Ovary (tissue), 9 donors: ENCODE results near the gene ST3GAL4. TPM values are rescaled to one million over a fixed set of nuclear protein-coding genes. Genes with fewer than 3 reads are reported as not detected.

Experiments
- DNase-seq, 5 donors: peaks; one replicate each; pipeline ENCODE4 v3.0.0-alpha.2; 2019 to 2020
- H3K27ac ChIP-seq, 2 donors: fragments of 200-600 bp; one replicate each; pipeline versions ENCODE4 v1.5.1 to v1.8.0; 2019 to 2022
- H3K27me3 ChIP-seq: fragments of 200-600 bp; one replicate; pipeline ENCODE4 v1.8.0; 2022
- H3K36me3 ChIP-seq: fragments of 200-600 bp; sonication (generic); one replicate; pipeline ENCODE4 v1.5.1; 2019
- H3K4me1 ChIP-seq: one replicate; pipeline ENCODE4 v1.8.1; 2013; ENCODE audit warnings: mild to moderate bottlenecking, moderate library complexity; ENCODE audit not compliant: insufficient read depth
- H3K4me3 ChIP-seq: fragments of 200-600 bp; sonication (generic); one replicate; pipeline ENCODE4 v1.5.1; 2017
- H3K9me3 ChIP-seq, 2 donors: fragments of 200-600 bp in 1 of 2; sonication (generic) in 1 of 2; one replicate each; pipeline versions ENCODE4 v1.5.1 to v1.8.1; 2013 to 2019; ENCODE audit warnings: mild to moderate bottlenecking in 1 of 2, moderate library complexity in 1 of 2
- EP300 ChIP-seq: sonication (generic); formaldehyde crosslinking; IDR thresholded peaks from one replicate; pipeline ENCODE4 v1.6.1; 2017; ENCODE audit warnings: antibody characterized with exemption
- POLR2A ChIP-seq: fragments of 450-650 bp; IDR thresholded peaks from one replicate; pipeline ENCODE4 v1.6.1; 2017; ENCODE audit warnings: antibody characterized with exemption, mild to moderate bottlenecking, moderate library complexity
- WGBS, 3 donors: extraction: QIAGEN DNeasy Blood & Tissue Kit in 1 of 3; methylation state at CpG; one replicate each; pipeline versions ENCODE4 v1.1.5 to v1.1.7; 2013 to 2017; 5-methylcytosine and 5-hydroxymethylcytosine counted together
- intact Hi-C, 4 donors: fragments of 100-400 bp; cut with DNase I; formaldehyde crosslinking; loops; one replicate each; pipeline versions ENCODE4 v1.11.0 to v1.15.1; 2022 to 2023
- polyA plus RNA-seq, 2 donors: library from polyadenylated mRNA; stranded (reverse); fragments of 200-250 nt in 1 of 2; fragments of 350-450 nt in 1 of 2; fragmentation: Illumina TruSeq in 1 of 2; extraction: RNeasy Lipid Tissue Mini Kit (QIAGEN cat#74804) in 1 of 2; gene quantifications; one replicate each; pipeline ENCODE4 v1.2.3, GENCODE V29; 2013 to 2014
- total RNA-seq, 7 donors: library from RNA; depleted of rRNA in 2 of 7; stranded (reverse); fragments of >200 nt in 2 of 7; fragmentation: NEBNext Ultra II Directional in 3 of 7; extraction: Animal tissue kit (Norgen Biotek cat#: 25700) in 3 of 7; gene quantifications; one replicate each; pipeline versions ENCODE4 v1.1.0 to v1.2.4, GENCODE V29; 2016 to 2023
- TF ChIP-seq, protein P1 (sequence below), 3 donors: fragments of 450-650 bp in 2 of 3; fragments of 200-600 bp in 1 of 3; IDR thresholded peaks; one replicate each; pipeline versions ENCODE4 v1.5.1 to v1.8.0; 2016 to 2022; ENCODE audit warnings: antibody characterized with exemption in 3 of 3, mild to moderate bottlenecking in 1 of 3
- donor health status: DM: no; HTN: no; CAD: no; lungs with moderate emphysema.
- donor health status: DM: no; HTN: no; CAD: no.
- donor health status: Bipolar disorder and iron deficiency.
- donor health status: DM: yes; HTN: yes; CAD: no.
- donor health status: DM: no; HTN: no; CAD: no.
- donor health status: DM: yes; HTN: yes; CAD: no.

The ST3GAL4 gene
- total and polyA plus RNA-seq, 9 donors: 75.8 to 300 (median 120) TPM

DNA sequence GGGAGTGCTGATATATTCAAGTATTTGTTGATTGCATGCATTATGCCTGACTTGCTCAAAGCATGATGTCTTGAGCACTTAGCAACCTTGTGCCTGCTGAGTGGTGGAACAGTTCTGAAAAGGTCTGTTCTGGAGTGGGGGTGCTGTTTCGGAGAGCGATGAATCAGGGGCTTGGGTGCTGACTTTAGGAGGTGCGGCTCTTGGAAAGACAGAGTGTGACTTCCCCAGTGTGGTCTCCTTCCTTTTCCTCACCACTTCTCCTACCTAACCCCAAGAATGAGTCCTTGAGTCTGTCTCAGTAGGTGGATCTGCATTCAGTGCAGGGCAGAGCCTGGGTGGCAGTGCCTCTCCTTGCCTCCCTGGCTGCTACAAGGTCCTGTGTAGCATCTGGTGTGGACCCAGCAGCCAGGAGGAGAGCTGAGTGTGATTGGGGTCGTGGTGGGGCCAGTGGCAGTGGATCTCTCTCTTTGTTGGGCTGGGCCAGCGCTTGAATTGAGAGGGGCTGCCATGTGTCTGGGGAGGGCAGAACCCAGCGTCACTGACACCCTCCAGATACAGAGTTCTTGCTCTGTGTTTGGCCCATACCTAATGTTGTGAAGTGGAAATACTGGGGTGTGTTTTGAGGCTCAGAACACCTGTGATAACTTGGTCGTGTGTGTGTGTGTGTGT, 35.9 kb downstream of the ST3GAL4 start:
- TF ChIP-seq, protein P1, sequence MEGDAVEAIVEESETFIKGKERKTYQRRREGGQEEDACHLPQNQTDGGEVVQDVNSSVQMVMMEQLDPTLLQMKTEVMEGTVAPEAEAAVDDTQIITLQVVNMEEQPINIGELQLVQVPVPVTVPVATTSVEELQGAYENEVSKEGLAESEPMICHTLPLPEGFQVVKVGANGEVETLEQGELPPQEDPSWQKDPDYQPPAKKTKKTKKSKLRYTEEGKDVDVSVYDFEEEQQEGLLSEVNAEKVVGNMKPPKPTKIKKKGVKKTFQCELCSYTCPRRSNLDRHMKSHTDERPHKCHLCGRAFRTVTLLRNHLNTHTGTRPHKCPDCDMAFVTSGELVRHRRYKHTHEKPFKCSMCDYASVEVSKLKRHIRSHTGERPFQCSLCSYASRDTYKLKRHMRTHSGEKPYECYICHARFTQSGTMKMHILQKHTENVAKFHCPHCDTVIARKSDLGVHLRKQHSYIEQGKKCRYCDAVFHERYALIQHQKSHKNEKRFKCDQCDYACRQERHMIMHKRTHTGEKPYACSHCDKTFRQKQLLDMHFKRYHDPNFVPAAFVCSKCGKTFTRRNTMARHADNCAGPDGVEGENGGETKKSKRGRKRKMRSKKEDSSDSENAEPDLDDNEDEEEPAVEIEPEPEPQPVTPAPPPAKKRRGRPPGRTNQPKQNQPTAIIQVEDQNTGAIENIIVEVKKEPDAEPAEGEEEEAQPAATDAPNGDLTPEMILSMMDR (IDR thresholded peaks at IDR 0.05): no peak
- TF ChIP-seq EP300: no peak
- intact Hi-C loops: loop anchor here in 1 of 4 donors (5.0 kb wide), 1 partner anchor 34 kb away; the partner anchor contains the start of gene ST3GAL4
- peaks cover 37% of the 10 kb centered on the region for H3K4me1 ChIP-seq
- H3K9me3 ChIP-seq: no peaks in the 10 kb centered on the region
- 69 to 77% (median 70%) methylated on average over 7 of the region's 7 CpGs for WGBS, 3 donors
- H3K27ac ChIP-seq: no peak overlapping the region
- peak in 3 of 5 donors; percentile 21 to 33 (median 31) for DNase-seq
- no peaks in the 10 kb centered on the region for H3K27me3 ChIP-seq
- H3K36me3 ChIP-seq: no peaks in the 10 kb centered on the region
- no peak overlapping the region for H3K4me3 ChIP-seq

DNA sequence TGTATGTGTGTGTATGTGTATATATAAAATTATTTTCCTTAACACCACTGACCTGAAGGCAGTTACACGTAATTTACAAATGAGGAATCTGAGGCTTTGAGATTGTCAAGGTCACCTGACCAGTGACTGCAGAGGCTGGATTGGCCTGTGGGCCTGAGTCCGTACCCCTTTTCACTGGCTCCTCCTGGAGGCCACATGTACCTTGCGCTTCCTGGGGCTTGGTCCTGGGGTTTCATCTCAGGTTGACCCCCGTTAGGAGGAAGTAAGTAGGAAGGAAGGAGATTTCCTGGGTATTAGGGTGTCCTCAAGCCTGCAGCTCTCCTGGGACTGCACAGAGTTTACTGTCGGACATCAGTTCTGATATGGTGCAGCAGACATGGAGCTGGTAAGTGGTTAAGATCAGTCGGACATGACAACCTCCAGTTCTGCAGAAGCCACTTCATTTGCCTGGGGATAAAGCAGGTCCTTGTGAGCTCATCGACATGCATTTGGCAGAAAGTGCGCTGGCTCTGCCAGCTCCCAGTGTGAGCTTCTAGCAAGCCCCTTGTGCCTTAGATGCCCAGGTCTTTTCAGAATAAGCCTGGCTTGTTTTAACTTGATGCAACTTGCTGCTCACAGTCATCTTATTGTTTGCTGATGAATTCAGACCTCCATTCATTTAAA, 36.6 kb downstream of the ST3GAL4 start:
- WGBS, 3 donors: 43 to 54% (median 44%) methylated on average over 8 of the region's 8 CpGs
- Histone ChIP-seq H3K4me3 (no peak overlapping the region), H3K4me1 (peaks cover 42% of the 10 kb centered on the region), H3K9me3 (no peaks in the 10 kb centered on the region), H3K36me3 (no peaks in the 10 kb centered on the region), H3K27ac (no peak overlapping the region), H3K27me3 (no peaks in the 10 kb centered on the region)
- peak in 3 of 5 donors; percentile 40 to 48 (median 48) for DNase-seq
- intact Hi-C loops: loop anchor here in 1 of 4 donors (5.0 kb wide), 1 partner anchor 35 kb away; the partner anchor contains the start of gene ST3GAL4
- TF ChIP-seq POLR2A: no peak
- TF ChIP-seq EP300: no peak
- TF ChIP-seq, protein P1 (IDR thresholded peaks at IDR 0.05): peak in 1 of 3 donors; percentile 17

DNA sequence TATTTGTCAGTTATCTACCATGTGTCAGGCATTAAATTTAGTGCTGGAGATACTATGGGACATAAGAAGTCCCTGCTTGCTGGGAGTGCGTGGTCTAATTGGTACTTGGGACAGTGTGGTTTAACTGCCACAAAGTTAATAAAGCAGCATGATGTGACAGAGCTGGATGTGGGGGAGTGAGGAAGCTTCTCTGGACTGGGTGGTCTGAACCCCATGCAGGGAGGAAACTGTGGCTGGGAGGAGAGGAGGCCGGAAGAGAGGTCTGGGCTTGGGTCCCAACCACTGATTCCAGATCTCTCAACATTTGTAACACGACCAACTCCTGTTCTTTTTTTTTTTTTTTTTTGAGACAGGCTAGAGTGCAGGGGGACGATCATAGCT, 37.1 kb downstream of the ST3GAL4 start:
- H3K4me1 ChIP-seq: peaks cover 44% of the 10 kb centered on the region
- H3K4me3 ChIP-seq: no peak overlapping the region
- DNase-seq: peak in 3 of 5 donors; percentile 26 to 44 (median 29)
- 18 to 25% (median 21%) methylated on average over 4 of the region's 4 CpGs for WGBS, 3 donors
- intact Hi-C loops: loop anchor here in 1 of 4 donors (5.0 kb wide), 1 partner anchor 35 kb away; the partner anchor contains the start of gene ST3GAL4
- no peaks in the 10 kb centered on the region for H3K9me3 ChIP-seq
- no peaks in the 10 kb centered on the region for H3K27me3 ChIP-seq
- H3K36me3 ChIP-seq: no peaks in the 10 kb centered on the region
- H3K27ac ChIP-seq: no peak overlapping the region
- TF ChIP-seq, protein P1 (IDR thresholded peaks at IDR 0.05): no peak
- no peak for TF ChIP-seq EP300
- no peak for TF ChIP-seq POLR2A

DNA sequence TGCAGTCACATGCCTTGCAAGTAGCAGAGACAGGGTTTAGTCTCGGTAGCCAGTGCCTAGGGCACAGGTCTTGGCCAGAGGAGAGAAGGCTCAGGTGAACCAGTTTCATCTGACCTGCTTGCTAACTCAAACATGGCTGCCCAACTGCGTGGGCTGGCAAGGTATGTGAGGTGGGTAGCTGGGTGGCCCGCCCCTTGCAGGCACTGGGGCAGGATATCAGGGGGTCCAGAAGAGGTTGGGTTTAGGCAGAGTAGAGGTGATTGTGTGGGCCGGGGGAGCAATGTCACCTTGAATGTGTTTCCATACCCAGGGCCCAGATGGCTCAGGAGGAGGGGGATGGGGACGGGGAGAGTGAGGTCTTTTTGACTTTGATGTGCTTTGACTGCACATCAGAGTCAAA, 37.7 kb downstream of the ST3GAL4 start:
- DNase-seq: peak in 3 of 5 donors; percentile 27 to 43 (median 29)
- Histone ChIP-seq H3K4me3 (no peak overlapping the region), H3K9me3 (no peaks in the 10 kb centered on the region), H3K4me1 (peaks cover 44% of the 10 kb centered on the region), H3K27me3 (no peaks in the 10 kb centered on the region), H3K36me3 (no peaks in the 10 kb centered on the region), H3K27ac (no peak overlapping the region)
- intact Hi-C loops: loop anchor here in 1 of 4 donors (5.0 kb wide), 1 partner anchor 36 kb away; the partner anchor contains the start of gene ST3GAL4
- TF ChIP-seq POLR2A (no peak), EP300 (no peak)
- TF ChIP-seq, protein P1 (IDR thresholded peaks at IDR 0.05): no peak
- WGBS, 3 donors: 80 to 87% (median 85%) methylated on average over 5 of the region's 5 CpGs
